ENCODE measurements around the gene UGT1A5.
"Not testable (repeated sequence)": the region's sequence is repeated elsewhere in the genome, so short reads cannot be mapped to it uniquely, and the experiment has no call there.

The UGT1A5 gene

DNA sequence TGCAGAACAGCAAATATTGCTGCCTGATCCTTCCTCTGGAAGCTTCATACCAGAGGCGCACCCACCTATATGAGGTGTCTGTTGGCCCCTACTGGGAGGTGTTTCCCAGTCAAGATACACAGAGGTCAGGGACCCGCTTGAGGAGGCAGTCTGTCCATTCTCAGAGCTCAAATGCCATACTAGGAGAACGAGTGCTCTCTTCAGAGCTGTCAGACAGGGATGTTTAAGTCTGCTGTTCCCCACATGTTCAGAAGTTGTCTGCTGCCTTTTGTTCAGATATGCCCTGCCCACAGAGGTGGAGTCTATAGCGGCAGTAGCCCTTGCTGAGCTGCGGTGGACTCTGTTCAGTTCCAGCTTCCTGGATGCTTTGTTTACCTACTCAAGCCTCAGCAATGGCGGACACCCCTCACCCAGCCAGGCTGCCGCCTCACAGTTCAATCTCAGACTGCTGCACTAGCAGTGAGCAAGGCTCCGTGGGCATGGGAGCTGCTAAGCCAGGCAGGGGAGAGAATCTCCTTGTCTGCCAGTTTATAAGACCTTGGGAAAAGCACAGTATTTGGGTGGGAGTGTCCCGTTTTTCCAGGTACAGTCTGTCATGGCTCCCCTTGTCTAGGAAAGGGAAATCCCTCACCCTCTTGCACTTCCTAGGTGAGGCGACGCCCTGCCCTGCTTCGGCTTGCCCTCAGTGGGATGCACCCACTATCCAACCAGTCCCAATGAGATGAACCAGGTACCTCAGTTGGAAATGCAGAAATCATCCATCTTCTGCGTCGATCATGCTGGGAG lies 24.4 kb downstream of the UGT1A5 start:
- DNase-seq; in situ Hi-C loops (cut with HindIII; ENCODE audit: low pct_ligation_motif_present, low pct_unique_long_range_greater_than_20kb, low sequenced_read_pairs): not testable (repeated sequence)

DNA sequence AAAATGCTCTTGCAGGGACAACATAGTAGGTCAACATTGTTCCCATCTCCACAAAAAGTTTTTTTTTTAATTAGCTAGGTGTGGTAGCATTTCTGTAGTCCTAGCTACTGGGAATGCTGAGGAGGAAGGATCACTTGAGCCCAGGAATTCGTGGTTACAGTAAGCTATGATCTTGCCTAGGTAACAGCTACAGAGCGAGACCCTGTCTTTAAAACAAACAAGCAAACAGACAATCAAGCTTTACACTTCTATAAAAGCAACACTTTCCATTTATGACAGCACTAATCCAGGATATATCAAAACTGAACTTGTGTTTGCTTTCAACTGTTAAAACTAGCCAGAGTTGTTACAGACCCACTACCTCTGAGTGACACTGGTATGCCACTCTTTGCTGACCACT lies 28.2 kb downstream of the UGT1A5 start:
- no peak for DNase-seq
- in situ Hi-C loops (cut with HindIII; ENCODE audit: low pct_ligation_motif_present, low pct_unique_long_range_greater_than_20kb, low sequenced_read_pairs), result no loop called here

GRCh38 chr2:233743464-233744259 lies 31.0 kb downstream of the UGT1A5 start:
- in situ Hi-C loops (cut with HindIII; ENCODE audit: low pct_ligation_motif_present, low pct_unique_long_range_greater_than_20kb, low sequenced_read_pairs), result no loop called here
- no peak for DNase-seq

DNA sequence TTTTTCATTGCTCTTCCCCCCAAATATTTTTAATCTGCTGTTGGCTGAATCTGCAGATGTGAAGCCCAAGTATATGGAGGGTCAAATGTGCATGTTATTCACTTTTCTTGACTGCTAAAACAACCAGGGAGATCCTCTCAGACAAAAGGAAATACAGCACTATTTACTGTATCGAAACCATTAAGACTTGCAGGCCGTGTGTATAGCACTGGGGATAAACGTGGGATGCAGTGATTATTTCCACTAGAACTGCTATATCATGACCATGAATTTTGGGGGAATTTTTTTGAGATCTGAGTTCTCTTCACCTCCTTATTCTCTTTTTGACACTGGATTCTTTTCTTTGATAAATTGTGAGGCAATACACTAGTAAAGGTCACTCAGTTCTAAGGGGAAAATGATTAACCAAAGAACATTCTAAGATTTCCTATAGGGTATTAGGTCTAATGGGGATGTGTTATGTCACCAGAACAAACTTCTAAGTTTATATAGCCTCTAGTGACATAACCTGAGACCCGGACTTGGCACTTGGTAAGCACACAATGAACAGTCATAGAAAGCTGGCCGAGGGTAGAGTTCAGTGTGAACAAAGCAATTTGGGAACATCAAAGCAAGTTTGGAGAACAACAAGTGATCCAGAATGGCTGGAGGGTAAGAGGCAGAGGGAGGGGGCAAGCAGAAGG lies 32.5 kb downstream of the UGT1A5 start:
- in situ Hi-C loops (cut with HindIII; ENCODE audit: low pct_ligation_motif_present, low pct_unique_long_range_greater_than_20kb, low sequenced_read_pairs), result no loop called here

DNA sequence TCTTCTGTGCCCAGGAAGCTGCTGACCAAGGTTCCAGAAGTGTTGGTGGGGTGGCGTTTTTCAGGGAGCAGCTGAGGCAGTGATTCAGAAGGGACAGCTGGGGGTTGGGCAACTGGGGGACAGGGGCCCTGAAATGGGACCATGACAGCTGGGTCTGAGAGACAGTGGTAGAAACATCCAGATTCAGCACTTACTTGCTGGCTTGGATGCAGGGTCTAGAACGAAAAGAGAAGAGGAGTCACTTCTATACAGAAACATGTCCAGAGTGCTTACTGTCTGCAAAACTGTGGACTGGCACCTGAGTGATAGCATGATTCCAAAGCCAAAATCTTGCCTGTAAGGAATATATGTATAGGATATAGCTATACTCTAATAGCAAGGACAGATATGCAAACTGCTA lies 33.1 kb downstream of the UGT1A5 start:
- DNase-seq; in situ Hi-C loops (cut with HindIII; ENCODE audit: low pct_ligation_motif_present, low pct_unique_long_range_greater_than_20kb, low sequenced_read_pairs): not testable (repeated sequence)

More for the DNA sequence above, 32.5 kb downstream of the UGT1A5 start:
- no peak for DNase-seq

GRCh38 chr2:233746475-233747282 lies 34.0 kb downstream of the UGT1A5 start:
- DNase-seq, result no peak

DNA sequence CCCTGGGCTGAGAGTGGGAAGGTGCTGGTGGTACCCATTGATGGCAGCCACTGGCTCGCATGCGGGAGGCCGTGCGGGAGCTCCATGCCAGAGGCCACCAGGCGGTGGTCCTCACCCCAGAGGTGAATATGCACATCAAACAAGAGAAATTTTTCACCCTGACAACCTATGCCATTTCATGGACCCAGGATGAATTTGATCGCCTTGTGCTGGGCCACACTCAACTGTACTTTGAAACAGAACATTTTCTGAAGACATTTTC lies 34.5 kb downstream of the UGT1A5 start:
- no peak for DNase-seq
- in situ Hi-C loops (cut with HindIII; ENCODE audit: low pct_ligation_motif_present, low pct_unique_long_range_greater_than_20kb, low sequenced_read_pairs), result no loop called here

More at GRCh38 chr2:233746475-233747282, 34.0 kb downstream of the UGT1A5 start:
- in situ Hi-C loops (cut with HindIII; ENCODE audit: low pct_ligation_motif_present, low pct_unique_long_range_greater_than_20kb, low sequenced_read_pairs), result no loop called here

DNA sequence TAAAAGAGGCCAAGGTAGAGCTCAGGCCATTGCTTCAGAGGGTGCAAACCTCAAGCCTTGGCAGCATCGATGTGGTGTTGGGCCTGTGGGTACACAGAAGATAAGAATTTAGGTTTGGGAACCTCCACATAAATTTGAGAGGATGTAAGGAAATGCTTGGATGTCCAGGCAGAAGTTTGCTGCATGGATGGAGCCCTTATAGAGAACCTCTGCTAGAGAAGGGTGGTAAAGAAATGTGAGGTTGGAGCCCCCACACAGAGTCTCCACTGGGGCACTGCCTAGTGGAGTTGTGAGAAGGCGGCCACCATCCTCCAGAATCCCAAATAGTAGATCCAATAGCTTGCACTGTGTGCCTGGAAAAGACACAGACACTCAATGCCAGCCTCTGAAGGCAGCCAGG lies 38.0 kb downstream of the UGT1A5 start:
- DNase-seq; in situ Hi-C loops (cut with HindIII; ENCODE audit: low pct_ligation_motif_present, low pct_unique_long_range_greater_than_20kb, low sequenced_read_pairs): not testable (repeated sequence)

DNA sequence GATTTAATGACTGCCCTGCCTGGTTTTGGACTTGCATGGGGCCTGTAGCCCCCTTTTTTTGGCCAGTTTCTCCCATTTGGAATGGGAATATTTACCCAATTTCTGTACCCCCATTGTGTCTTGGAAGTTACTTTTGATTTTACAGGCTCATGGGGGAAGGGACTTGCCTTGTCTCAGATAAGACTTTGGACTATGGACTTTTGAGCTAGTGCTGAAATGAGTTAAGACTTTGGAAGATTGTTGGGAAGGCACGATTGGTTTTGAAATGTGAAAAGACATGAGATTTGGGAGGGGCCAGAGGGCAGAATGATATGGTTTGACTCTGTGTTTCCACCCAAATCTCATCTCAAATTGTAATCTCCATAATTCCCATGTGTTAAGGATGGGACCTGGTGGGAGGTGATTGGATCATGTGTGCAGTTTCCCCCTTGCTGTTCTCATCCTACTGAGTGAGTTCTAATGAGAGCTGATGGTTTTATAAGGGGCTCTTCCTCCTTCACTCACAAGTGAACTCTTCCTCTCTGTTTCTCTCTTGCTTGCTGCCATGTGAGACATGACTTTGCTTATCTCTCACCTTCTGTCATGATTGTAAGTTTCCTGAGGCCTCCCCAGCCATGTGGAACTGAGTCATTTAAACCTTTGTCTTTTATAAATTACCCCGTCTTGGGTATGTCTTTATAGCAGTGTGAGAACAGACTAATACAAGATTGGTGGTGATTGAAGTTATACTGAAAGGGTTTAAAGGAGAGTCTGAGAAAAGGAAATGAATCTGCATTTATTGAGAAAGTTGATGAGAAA lies 38.7 kb downstream of the UGT1A5 start:
- in situ Hi-C loops (cut with HindIII; ENCODE audit: low pct_ligation_motif_present, low pct_unique_long_range_greater_than_20kb, low sequenced_read_pairs); DNase-seq: not testable (repeated sequence)

GRCh38 chr2:233754872-233755611 lies 42.3 kb downstream of the UGT1A5 start:
- DNase-seq, result no peak
- in situ Hi-C loops (cut with HindIII; ENCODE audit: low pct_ligation_motif_present, low pct_unique_long_range_greater_than_20kb, low sequenced_read_pairs), result no loop called here

- in situ Hi-C loops (cut with HindIII; ENCODE audit: low pct_ligation_motif_present, low pct_unique_long_range_greater_than_20kb, low sequenced_read_pairs), result no loop called here
- no peak for DNase-seq
Measured at GRCh38 chr2:233756429-233757081, 43.8 kb downstream of the UGT1A5 start.

- in situ Hi-C loops (cut with HindIII; ENCODE audit: low pct_ligation_motif_present, low pct_unique_long_range_greater_than_20kb, low sequenced_read_pairs), result no loop called here
- DNase-seq, result no peak
Measured at GRCh38 chr2:233758141-233758540, 45.4 kb downstream of the UGT1A5 start.

- in situ Hi-C loops (cut with HindIII; ENCODE audit: low pct_ligation_motif_present, low pct_unique_long_range_greater_than_20kb, low sequenced_read_pairs), result no loop called here
- DNase-seq, result no peak
Measured at GRCh38 chr2:233758849-233759248, 46.1 kb downstream of the UGT1A5 start.

DNA sequence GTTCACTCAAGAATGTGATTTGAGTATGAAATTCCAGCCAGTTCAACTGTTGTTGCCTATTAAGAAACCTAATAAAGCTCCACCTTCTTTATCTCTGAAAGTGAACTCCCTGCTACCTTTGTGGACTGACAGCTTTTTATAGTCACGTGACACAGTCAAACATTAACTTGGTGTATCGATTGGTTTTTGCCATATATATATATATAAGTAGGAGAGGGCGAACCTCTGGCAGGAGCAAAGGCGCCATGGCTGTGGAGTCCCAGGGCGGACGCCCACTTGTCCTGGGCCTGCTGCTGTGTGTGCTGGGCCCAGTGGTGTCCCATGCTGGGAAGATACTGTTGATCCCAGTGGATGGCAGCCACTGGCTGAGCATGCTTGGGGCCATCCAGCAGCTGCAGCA lies 47.3 kb downstream of the UGT1A5 start, which contains the start of gene UGT1A1:
Gene UGT1A1 (plus strand): TSS at position 228 of the 400 bp plus-strand sequence. CDS start 18 bp downstream, at position 246.
- in situ Hi-C loops (cut with HindIII; ENCODE audit: low pct_ligation_motif_present, low pct_unique_long_range_greater_than_20kb, low sequenced_read_pairs), result no loop called here

GRCh38 chr2:233761040-233761769 lies 48.5 kb downstream of the UGT1A5 start:
- DNase-seq, result no peak
- in situ Hi-C loops (cut with HindIII; ENCODE audit: low pct_ligation_motif_present, low pct_unique_long_range_greater_than_20kb, low sequenced_read_pairs), result no loop called here

More for the DNA sequence above, 47.3 kb downstream of the UGT1A5 start, which contains the start of gene UGT1A1:
- no peak for DNase-seq

DNA sequence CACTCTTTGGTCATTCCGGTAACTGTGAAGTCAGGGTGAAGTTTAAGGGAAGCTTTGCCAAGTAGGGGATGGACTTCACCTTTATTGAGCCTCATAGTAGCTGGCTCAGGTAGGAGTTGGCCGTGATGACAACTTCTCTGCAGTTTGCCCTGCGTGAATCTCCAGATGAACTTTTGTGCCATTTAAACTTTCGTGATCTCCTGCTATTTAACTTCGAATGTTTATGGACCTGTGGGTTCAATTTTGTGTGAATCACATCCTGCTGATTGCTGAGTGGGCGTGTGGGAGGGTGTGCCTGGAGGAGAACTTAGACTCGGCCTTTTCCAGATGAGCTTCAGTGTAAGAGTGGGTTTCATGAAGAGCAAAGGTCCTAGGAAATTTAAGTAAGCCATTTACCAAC lies 51.6 kb downstream of the UGT1A5 start:
- no peak for DNase-seq
- in situ Hi-C loops (cut with HindIII; ENCODE audit: low pct_ligation_motif_present, low pct_unique_long_range_greater_than_20kb, low sequenced_read_pairs), result no loop called here

Measured in ACHN (cell line).